Stimulated activated CD4-positive, alpha-beta T cell treated with anti-CD3 and anti-CD28 coated beads, Interleukin-2, amount 100 ng/mL, for 24 hours (primary cell): ENCODE data around the gene ITPK1.

ENCODE experiments used
- DNase-seq, 2 donors: peaks; one replicate each; pipeline ENCODE4 v3.0.0-alpha.2; 2020

The ITPK1 gene

GRCh38 chr14:93040443-93040842 is 75.3 kb downstream of the ITPK1 start:
- no peak for DNase-seq

GRCh38 chr14:93039649-93040315 is 75.9 kb downstream of the ITPK1 start:
- DNase-seq: no peak

- DNase-seq: no peak
These were observed 78.4 kb downstream of the ITPK1 start for GRCh38 chr14:93037351-93037750.

GRCh38 chr14:93036652-93037345 is 78.9 kb downstream of the ITPK1 start:
- no peak for DNase-seq

- no peak for DNase-seq
These were observed 79.6 kb downstream of the ITPK1 start for GRCh38 chr14:93035917-93036651.

GRCh38 chr14:93035585-93035916 is 80.2 kb downstream of the ITPK1 start:
- no peak for DNase-seq

- DNase-seq: no peak
These were observed 81.1 kb downstream of the ITPK1 start for GRCh38 chr14:93034671-93034994.

- DNase-seq: peak; percentile 23 to 32
These were observed 81.6 kb downstream of the ITPK1 start for GRCh38 chr14:93033983-93034670.

- DNase-seq: no peak
These were observed 82.4 kb downstream of the ITPK1 start for GRCh38 chr14:93033084-93033982.

- no peak for DNase-seq
These were observed 83.2 kb downstream of the ITPK1 start for GRCh38 chr14:93032421-93032936.

GRCh38 chr14:93031505-93032315 is 84.0 kb downstream of the ITPK1 start:
- no peak for DNase-seq

- no peak for DNase-seq
These were observed 85.0 kb downstream of the ITPK1 start for GRCh38 chr14:93030761-93031160.

- DNase-seq: no peak
These were observed 85.7 kb downstream of the ITPK1 start for GRCh38 chr14:93029911-93030508.

- no peak for DNase-seq
These were observed 86.3 kb downstream of the ITPK1 start for GRCh38 chr14:93029417-93029816.

- no peak for DNase-seq
These were observed 87.0 kb downstream of the ITPK1 start for GRCh38 chr14:93028724-93029076.

GRCh38 chr14:93027810-93028723 is 87.7 kb downstream of the ITPK1 start:
- no peak for DNase-seq

- DNase-seq: no peak
These were observed 89.4 kb downstream of the ITPK1 start for GRCh38 chr14:93026339-93026738.

- no peak for DNase-seq
These were observed 90.7 kb downstream of the ITPK1 start for GRCh38 chr14:93025055-93025454.

- no peak for DNase-seq
These were observed 91.2 kb downstream of the ITPK1 start for GRCh38 chr14:93024493-93024892.
